Stimulated activated effector memory CD8-positive, alpha-beta T cell treated with anti-CD3 and anti-CD28 coated beads, Interleukin-12 subunit alpha, Interleukin-12 subunit beta, amount 100 ng/mL, for 72 hours (primary cell): Measurements from ENCODE around the gene CCDC183.
A peak's percentile ranks its signal among the peaks of the same experiment; 100 is the strongest.
"Not testable (repeated sequence)": the region's sequence is repeated elsewhere in the genome, so short reads cannot be mapped to it uniquely, and the experiment has no call there.

Source experiments
- ATAC-seq: fragments of 150-1000 bp; cut with Tn5 transposase; 2 replicates; pipeline ENCODE4 v1.10.0; 2021
- DNase-seq, 2 donors: peaks; one replicate each; pipeline ENCODE4 v3.0.0; 2021 to 2022; ENCODE audit warnings: low spot score in 2 of 2
- H3K27ac Mint-ChIP-seq: one replicate; pipeline ENCODE4 v1.8.0; 2022; ENCODE audit warnings: mild to moderate bottlenecking, mixed read lengths
- H3K36me3 Mint-ChIP-seq: one replicate; pipeline ENCODE4 v1.8.0; 2022; ENCODE audit warnings: mild to moderate bottlenecking, mixed read lengths
- H3K4me1 Mint-ChIP-seq: one replicate; pipeline ENCODE4 v1.8.0; 2022; ENCODE audit warnings: mixed read lengths
- H3K4me3 Mint-ChIP-seq: one replicate; pipeline ENCODE4 v1.8.0; 2022; ENCODE audit warnings: mild to moderate bottlenecking, mixed read lengths
- H3K9me3 Mint-ChIP-seq: one replicate; pipeline ENCODE4 v1.8.0; 2022; ENCODE audit warnings: mixed read lengths

Gene CCDC183

DNA sequence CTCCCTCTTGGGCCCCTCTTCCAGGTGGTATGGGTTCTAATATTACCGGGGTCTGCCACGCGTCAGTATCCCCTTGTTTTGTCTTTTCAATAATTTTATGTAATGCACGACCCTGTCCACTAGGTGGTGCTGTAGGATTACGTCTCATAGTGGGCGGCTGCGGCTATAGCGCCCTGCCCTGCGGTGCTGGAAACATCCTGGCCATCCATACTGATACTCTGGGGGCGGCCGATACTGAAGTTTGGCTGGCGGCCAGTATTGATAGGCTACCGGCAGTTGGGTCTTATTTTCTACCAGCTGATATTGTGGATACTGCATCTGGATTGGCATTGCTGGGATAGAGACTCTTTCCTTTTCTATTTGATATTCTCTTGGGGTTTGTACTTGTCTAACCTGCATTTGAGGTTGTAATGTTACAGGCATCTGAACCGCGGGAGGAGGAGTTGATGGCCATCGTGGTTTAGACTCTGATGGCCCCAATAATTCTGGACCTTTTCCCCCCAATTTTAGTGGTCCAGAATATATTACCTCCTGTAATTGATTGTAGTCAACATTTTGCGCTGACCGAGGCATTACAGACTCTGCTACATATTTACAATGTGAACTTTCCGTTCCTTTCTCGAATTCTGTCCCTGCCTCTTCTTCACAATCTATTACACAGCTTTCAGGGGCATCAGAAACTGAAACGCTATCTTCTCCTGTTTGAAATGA, 8.3 kb upstream of the CCDC183 start:
- H3K27ac Mint-ChIP-seq = no peak overlapping the region
- H3K4me3 Mint-ChIP-seq = peak overlapping the region; percentile 54
- H3K9me3 Mint-ChIP-seq = no peaks in the 10 kb centered on the region
- no peaks in the 10 kb centered on the region for H3K36me3 Mint-ChIP-seq
- peak; percentile 26 for ATAC-seq
- DNase-seq = peak; percentile 74 to 90
- peaks cover 31% of the 10 kb centered on the region for H3K4me1 Mint-ChIP-seq

DNA sequence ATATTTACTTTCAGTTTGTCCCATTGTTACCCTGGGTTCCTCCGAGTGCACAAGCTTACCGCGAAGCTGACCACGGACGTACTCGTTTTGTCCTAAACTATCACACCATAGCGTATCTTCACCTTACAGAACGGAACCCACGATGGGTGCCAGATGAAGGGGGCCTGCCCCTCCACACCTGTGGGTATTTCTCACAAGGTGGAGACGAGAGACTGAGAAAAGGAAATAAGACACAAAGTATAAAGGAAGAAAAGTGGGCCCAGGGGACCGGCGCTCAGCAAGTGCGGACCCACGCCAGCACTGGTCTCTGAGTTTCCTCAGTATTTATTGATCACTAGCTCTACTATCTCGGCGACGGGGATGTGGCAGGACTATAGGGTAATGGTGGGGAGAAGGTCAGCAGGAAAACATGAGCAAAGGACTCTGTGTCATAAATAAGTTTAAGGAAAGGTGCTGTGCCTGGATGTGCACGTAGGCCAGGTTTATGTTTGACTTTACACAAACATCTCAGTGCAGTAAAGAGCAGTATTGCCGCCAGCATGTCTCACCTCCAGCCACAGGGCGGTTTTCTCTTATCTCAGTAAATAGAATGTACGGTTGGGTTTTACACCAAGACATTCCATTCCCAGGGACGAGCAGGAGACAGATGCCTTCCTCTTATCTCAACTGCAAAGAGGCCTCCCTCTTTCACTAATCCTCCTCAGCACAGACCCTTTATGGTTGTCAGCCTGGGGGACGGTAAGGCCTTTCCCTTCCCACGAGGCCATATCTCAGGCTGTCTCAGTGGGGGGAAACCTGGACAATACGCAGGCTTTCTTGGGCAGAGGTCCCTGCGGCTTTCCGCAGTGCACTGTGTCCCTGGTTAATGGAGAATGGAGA, 7.3 kb upstream of the CCDC183 start:
- H3K4me3 Mint-ChIP-seq = peak overlapping the region; percentile 54
- H3K4me1 Mint-ChIP-seq = peaks cover 31% of the 10 kb centered on the region
- H3K36me3 Mint-ChIP-seq, H3K9me3 Mint-ChIP-seq, DNase-seq, H3K27ac Mint-ChIP-seq, ATAC-seq: not testable (repeated sequence)

DNA sequence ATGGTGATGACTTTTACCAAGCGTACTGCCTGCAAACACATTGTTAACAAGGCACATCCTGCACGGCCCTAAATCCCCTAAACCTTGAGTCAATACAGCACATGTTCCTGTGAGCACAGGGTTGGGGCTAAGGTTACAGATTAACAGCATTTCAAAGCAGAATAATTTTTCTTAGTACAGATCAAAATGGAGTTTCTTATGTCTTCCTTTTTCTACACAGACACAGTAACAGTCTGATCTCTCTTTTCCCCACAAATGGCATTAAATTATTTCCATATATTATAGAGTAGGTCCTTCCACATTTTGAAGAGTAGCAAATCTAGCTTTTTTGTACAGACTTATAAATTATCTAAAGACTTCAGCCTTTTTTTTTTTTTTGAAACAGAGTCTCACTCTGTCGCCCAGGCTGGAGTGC, 6.6 kb upstream of the CCDC183 start:
- no peak overlapping the region for H3K4me3 Mint-ChIP-seq
- no peaks in the 10 kb centered on the region for H3K36me3 Mint-ChIP-seq
- no peaks in the 10 kb centered on the region for H3K9me3 Mint-ChIP-seq
- peaks cover 31% of the 10 kb centered on the region for H3K4me1 Mint-ChIP-seq
- DNase-seq (no peak), ATAC-seq (no peak)
- no peak overlapping the region for H3K27ac Mint-ChIP-seq

- Mint-ChIP-seq H3K4me1 (peaks cover 25% of the 10 kb centered on the region), H3K27ac (peak within 1 kb of the TSS; percentile 88), H3K9me3 (no peaks in the 10 kb centered on the region), H3K4me3 (peak within 1 kb of the TSS; percentile 79), H3K36me3 (no peaks in the 10 kb centered on the region)
- ATAC-seq (peak; percentile 90), DNase-seq (peak; percentile 98 to 99)
Measured at GRCh38 chr9:136790640-136791515, 5.3 kb upstream of the CCDC183 start, which contains the start of gene TMEM141. TSS of gene TMEM141 (plus strand) at chr9:136791344. CDS start at chr9:136791371, 27 bp downstream.

DNA sequence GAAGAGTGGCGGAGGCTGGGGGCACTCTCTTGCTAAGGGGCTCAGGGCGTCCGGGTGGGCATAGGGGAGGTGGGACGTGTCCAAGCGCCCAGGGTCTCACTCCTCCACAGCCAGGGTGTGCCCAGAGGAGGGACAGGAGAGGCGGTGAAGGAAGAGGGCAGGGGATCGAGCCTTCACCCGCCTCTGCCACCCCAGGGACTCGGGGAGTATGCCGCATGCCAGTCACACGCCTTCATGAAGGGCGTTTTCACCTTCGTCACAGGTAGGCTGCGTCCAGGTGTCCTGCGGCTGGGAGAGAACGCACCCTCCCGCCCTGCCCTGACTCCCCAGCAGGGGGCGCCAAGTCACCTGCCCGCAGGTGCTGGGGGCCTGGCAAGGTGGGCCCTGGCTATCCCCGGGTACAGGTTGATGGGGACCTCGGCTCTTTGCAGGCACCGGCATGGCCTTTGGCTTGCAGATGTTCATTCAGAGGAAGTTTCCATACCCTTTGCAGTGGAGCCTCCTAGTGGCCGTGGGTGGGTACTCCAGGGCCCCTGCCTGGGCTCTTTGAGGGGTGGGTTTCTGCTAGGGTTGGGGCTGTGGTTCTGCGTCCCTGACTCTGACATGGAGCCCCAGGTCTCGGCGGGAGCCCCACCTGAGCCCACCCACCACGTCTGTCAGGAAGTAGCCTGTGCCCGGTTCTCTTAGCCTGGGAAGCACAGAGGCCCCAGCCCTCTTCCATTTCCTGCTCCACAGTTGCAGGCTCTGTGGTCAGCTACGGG, 4.4 kb upstream of the CCDC183 start:
- Mint-ChIP-seq H3K36me3 (no peaks in the 10 kb centered on the region), H3K4me1 (peaks cover 25% of the 10 kb centered on the region), H3K9me3 (no peaks in the 10 kb centered on the region), H3K4me3 (peak overlapping the region; percentile 79), H3K27ac (peak overlapping the region; percentile 88)
- DNase-seq = peak; percentile 60 to 86
- ATAC-seq = peak; percentile 4

DNA sequence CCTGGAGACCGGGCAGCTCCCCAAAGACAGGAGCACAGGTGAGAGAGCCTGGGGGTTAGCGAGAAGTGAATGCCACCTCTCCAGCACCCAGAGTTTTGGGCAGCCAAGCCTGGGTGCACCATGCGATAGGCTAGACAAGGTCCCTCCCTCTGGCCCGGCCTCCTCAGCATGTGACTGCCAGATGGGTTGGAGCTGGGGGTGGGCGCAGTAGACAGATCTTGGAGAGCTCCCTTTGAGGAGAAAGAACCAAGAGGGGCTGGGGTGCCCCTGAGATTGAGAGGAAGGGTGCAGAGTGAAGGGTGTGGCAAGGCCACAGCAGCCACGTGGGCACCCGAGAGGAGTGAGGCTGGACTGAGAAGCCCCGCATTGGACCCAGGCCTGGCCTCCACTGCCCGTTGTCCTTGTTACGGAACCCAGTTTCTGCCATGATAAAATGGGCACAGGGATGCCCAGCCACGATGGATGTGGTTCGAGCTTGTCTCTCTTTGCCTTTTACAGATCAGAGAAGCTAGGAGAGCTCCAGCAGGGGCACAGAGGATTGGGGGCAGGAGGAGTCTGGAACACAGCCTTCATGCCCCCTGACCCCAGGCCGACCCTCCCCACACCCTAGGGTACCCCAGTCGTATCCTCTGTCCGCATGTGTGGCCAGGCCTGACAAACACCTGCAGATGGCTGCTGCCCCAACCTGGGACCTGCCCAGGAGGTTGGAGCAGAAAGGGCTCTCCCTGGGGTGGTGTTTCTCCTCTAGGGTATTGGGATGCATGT, 3.6 kb upstream of the CCDC183 start:
- ATAC-seq (no peak), DNase-seq (no peak)
- H3K4me1 Mint-ChIP-seq = peaks cover 22% of the 10 kb centered on the region
- H3K27ac Mint-ChIP-seq = no peak overlapping the region
- no peaks in the 10 kb centered on the region for H3K9me3 Mint-ChIP-seq
- no peaks in the 10 kb centered on the region for H3K36me3 Mint-ChIP-seq
- H3K4me3 Mint-ChIP-seq = peak overlapping the region; percentile 79

GRCh38 chr9:136793086-136793946, 2.8 kb upstream of the CCDC183 start:
- DNase-seq (no peak), ATAC-seq (no peak)
- Mint-ChIP-seq H3K36me3 (no peaks in the 10 kb centered on the region), H3K9me3 (no peaks in the 10 kb centered on the region), H3K27ac (no peak overlapping the region), H3K4me1 (peaks cover 14% of the 10 kb centered on the region), H3K4me3 (no peak overlapping the region)

- Mint-ChIP-seq H3K9me3 (no peaks in the 10 kb centered on the region), H3K4me1 (peaks cover 6% of the 10 kb centered on the region), H3K36me3 (no peaks in the 10 kb centered on the region), H3K27ac (no peak overlapping the region), H3K4me3 (no peak overlapping the region)
- DNase-seq (no peak), ATAC-seq (no peak)
Measured at GRCh38 chr9:136794281-136794999, 1.7 kb upstream of the CCDC183 start.

DNA sequence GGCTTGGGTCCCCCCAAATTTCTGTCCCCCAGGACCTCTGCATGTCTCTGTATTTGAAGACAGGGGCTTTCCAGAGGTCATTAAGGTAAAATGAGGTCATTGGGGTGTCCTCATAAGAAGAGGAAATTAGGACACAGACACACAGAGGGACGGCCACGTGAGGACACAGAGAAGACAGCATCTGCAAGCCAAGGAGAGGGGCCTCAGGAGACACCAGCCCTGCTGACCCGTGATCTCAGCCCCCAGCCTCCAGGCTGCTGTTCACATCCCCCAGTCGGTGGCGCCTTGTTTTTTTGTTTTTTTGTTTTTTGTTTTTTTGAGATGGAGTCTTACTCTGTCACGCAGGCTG, 1.2 kb upstream of the CCDC183 start:
- no peak for ATAC-seq
- no peak overlapping the region for H3K27ac Mint-ChIP-seq
- DNase-seq = no peak
- H3K36me3 Mint-ChIP-seq = peaks cover 2% of the 10 kb centered on the region
- H3K9me3 Mint-ChIP-seq = no peaks in the 10 kb centered on the region
- no peak overlapping the region for H3K4me3 Mint-ChIP-seq
- peaks cover 7% of the 10 kb centered on the region for H3K4me1 Mint-ChIP-seq

DNA sequence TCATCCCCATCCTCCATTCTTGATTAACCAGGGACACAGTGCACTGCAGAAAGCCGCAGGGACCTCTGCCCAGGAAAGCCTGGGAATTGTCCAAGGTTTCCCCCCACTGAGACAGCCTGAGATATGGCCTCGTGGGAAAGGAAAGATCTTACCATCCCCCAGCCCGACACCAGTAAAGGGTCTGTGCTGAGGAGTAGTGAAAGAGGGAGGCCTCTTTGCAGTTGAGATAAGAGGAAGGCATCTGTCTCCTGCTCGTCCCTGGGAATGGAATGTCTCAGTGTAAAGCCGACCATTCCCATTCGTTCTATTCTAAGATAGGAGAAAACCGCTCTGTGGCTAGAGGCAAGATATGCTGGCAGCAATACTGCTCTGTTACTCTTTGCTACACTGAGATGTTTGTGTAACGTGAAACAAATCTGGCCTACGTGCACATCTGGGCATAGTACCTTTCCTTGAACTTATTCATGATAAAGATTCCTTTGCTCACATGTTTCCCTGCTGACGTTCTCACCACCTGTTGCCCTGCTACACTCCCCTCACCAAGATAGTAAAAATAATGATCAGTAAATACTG, 723 bp downstream of the CCDC183 start:
- not testable (repeated sequence) for H3K4me3 Mint-ChIP-seq, H3K9me3 Mint-ChIP-seq, H3K27ac Mint-ChIP-seq, ATAC-seq, H3K36me3 Mint-ChIP-seq, DNase-seq
- H3K4me1 Mint-ChIP-seq = peaks cover 21% of the 10 kb centered on the region

DNA sequence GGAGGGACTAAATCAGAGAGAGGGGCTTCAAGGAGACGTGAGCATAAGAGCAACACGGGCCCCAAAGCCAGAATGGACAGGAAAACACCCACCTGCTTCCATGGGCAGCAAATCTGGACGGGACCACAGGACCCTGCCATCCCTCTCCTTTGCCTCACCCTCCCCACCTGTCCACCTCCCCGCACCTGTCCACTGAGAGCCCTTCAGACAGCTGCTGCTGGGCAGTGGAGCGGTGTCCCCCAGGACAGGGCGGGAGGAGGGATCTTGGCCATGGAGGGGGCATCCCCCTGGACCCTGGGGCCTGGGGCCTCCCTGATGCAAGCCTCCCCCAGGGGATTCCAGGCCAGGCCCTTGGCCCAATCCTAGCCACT, 2.6 kb downstream of the CCDC183 start:
- Mint-ChIP-seq H3K4me1 (peaks cover 20% of the 10 kb centered on the region), H3K27ac (no peak overlapping the region), H3K9me3 (no peaks in the 10 kb centered on the region), H3K36me3 (peaks cover 11% of the 10 kb centered on the region), H3K4me3 (no peak overlapping the region)
- peak in 1 of 2 donors; percentile 52 for DNase-seq
- no peak for ATAC-seq

GRCh38 chr9:136799079-136799853, 3.1 kb downstream of the CCDC183 start:
- peaks cover 11% of the 10 kb centered on the region for H3K36me3 Mint-ChIP-seq
- ATAC-seq = no peak
- DNase-seq = no peak

More at GRCh38 chr9:136799079-136799853, 3.1 kb downstream of the CCDC183 start:
- no peaks in the 10 kb centered on the region for H3K9me3 Mint-ChIP-seq
- peak overlapping the region; percentile 77 for H3K4me3 Mint-ChIP-seq
- no peak overlapping the region for H3K27ac Mint-ChIP-seq
- peaks cover 25% of the 10 kb centered on the region for H3K4me1 Mint-ChIP-seq
